ENCODE measurements around the gene NOTCH2. TPM values are rescaled to one million over a fixed set of nuclear protein-coding genes. Genes with fewer than 3 reads are reported as not detected.
A peak's percentile ranks its signal among the peaks of the same experiment; 100 is the strongest.

NOTCH2 gene
- total RNA-seq, 1 experiment from 2014 or later, result 53.7 TPM

GRCh38 chr1:119935373-119935772 is 134.1 kb downstream of the NOTCH2 start:
- peaks cover 34 to 42% (median 41%) of the 10 kb centered on the region in 3 experiments for H3K36me3 Mint-ChIP-seq (ENCODE audit: insufficient read depth in 1 of 3, low read depth in 3 of 3)
- TF ChIP-seq CTCF (conservative IDR thresholded peaks at IDR 0.05), result no peak
- H4K5ac ChIP-seq (ENCODE audit: insufficient read length, low read depth, low read length), result no peak overlapping the region

More at GRCh38 chr1:119935373-119935772, 134.1 kb downstream of the NOTCH2 start:
- Histone ChIP-seq H4K20me1 (ENCODE audit: control insufficient read depth, insufficient read depth, insufficient read length) (no peaks in the 10 kb centered on the region), H3T11ph (ENCODE audit: low read length) (no peak overlapping the region), H3K23me2 (ENCODE audit: insufficient read length, low read depth, low read length, poor library complexity, severe bottlenecking) (no peaks in the 10 kb centered on the region), H2BK5ac (ENCODE audit: insufficient read length, low read length) (no peak overlapping the region), H3K9ac (ENCODE audit: extremely low read depth, insufficient read length, low read length) (no peak overlapping the region), H3K79me1 (ENCODE audit: insufficient read depth, low read depth, low read length, poor library complexity, severe bottlenecking) (no peaks in the 10 kb centered on the region), H3K23ac (ENCODE audit: insufficient read length, low read depth, low read length) (no peak overlapping the region), H2BK20ac (ENCODE audit: low read depth, low read length, poor library complexity, severe bottlenecking) (no peak overlapping the region), H2BK15ac (ENCODE audit: low read depth, low read length) (no peak overlapping the region), H4K91ac (ENCODE audit: insufficient read length, low read depth, low read length) (no peak overlapping the region), H3K79me2 (ENCODE audit: insufficient read depth, low read length) (no peaks in the 10 kb centered on the region), H4K8ac (replicated peaks; ENCODE audit: insufficient read length, low read depth, low read length) (no peak overlapping the region), H2BK12ac (ENCODE audit: insufficient read length, low read depth, low read length) (no peak overlapping the region), H3K4ac (ENCODE audit: low read depth, low read length) (no peak overlapping the region), H3K9me3 (ENCODE audit: control insufficient read depth, low read depth, low read length) (no peaks in the 10 kb centered on the region), H3K14ac (ENCODE audit: insufficient read depth, low read length) (no peak overlapping the region), H3K56ac (ENCODE audit: insufficient read length, low read depth, low read length) (no peak overlapping the region), H2BK120ac (ENCODE audit: low read depth, low read length, poor library complexity, severe bottlenecking) (no peak overlapping the region), H3K4me1 (ENCODE audit: insufficient read depth, low read length) (no peaks in the 10 kb centered on the region), H3K18ac (ENCODE audit: insufficient read length, low read depth, low read length) (no peak overlapping the region), H3K4me2 (ENCODE audit: insufficient read depth, insufficient read length, low read length) (no peak overlapping the region), H2AK5ac (ENCODE audit: insufficient read length, low read length) (no peak overlapping the region), H3K27me3 (ENCODE audit: insufficient read depth, low read length) (no peaks in the 10 kb centered on the region), H2AFZ (ENCODE audit: low read length) (no peak overlapping the region), H3K27ac (ENCODE audit: insufficient read length, low read depth, low read length) (no peak overlapping the region)
- no peak for DNase-seq
- Mint-ChIP-seq H3K9me3 (no peaks in the 10 kb centered on the region), H3K4me1 (peaks cover 6 to 9% of the 10 kb centered on the region in 2 experiments), H3K27ac (0 out of 7 replicates have a peak overlapping the region, but pooled peaks of 1 of the 3 experiments have one; percentile 13), H3K4me3 (no peak overlapping the region), H3K27me3 (ENCODE audit: low read depth) (no peaks in the 10 kb centered on the region)
- no CpG with 5 or more reads among the region's 1 CpG for WGBS (ENCODE audit: extremely low coverage, insufficient read length, low lambda C conversion rate)
